ENCODE data around the gene SLC13A2.
"Not testable (repeated sequence)": the region's sequence is repeated elsewhere in the genome, so short reads cannot be mapped to it uniquely, and the experiment has no call there.

Gene SLC13A2

DNA sequence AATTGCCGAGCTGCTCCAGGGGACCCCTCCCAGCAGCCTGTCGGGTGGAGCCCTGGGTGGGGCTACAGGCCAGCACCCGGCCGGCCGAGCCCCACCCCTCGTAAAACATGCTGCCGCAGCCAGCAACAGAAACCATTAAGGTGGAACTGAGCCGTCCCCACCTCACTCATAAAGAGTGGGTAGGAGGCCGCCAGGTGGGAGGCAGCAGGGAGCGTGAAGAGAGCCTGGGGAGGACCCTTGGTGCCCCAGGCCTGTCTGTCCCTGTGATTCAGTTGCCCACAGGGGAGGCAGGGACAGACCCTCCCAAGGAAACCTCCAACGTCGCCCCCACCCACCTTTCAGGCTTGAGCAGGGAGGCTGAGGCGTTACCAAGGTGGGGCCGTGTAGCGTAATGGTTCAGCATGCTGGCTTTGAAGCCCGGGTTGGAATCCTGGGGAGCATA, 41.1 kb downstream of the SLC13A2 start:
- DNase-seq (ENCODE audit: low read depth): no peak

DNA sequence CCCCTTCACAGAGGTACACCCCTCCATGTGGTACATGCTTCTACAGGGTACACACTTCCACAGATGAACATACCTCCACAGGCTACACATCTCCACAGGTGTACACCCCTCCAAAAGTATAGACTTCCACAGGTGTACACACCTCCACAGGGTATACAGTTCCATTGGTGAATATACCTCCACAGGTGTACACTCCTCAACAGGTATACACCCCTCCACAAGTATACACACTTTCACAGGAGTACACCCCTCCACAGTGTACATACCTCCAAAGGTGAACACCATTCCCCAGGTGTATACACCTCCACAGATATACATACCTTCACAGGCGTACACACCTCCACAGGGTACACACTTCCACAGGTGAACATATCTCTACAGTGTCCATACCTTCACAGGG, 42.1 kb downstream of the SLC13A2 start:
- no peak for DNase-seq (ENCODE audit: low read depth)

DNA sequence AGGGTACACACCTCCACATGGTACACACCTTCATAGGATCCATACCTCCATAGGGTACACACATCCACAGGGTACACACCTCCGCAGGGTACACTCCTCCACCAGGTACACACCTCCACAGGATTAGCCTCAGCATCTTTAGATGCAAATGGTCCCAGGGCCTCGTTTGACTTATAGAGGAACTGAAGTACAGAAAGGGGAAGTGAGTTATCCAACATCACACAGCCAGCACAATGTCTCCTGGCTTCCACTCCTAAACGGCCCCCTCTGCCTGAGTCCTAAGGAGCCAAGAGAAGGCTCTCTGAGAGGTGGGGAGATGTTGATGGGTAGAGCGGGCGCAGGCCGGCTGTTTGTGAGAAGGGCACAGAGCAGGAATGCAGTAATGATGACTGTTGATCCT, 44.7 kb downstream of the SLC13A2 start:
- no peak for DNase-seq (ENCODE audit: low read depth)

DNA sequence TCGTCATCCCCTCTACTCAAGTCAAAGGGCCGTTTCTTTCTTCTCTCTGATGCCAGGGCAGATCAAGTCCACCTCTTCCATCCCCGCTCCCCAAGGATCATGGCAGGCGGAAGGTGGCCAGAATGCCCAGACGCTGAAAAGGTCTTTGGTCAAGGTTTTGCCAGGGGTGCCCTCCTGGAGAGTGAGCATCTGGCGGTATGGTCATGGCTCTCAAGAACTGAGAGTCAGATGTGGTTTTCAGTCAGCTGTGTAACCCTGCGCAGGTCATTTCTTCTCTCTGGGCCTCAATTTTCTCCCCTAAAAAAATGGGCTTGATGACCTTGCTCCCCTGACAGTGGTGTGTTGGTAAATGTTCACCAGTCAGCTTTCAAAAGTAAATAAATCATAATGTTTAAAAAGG, 45.1 kb downstream of the SLC13A2 start:
- DNase-seq (ENCODE audit: low read depth): no peak

- DNase-seq (ENCODE audit: low read depth): no peak
Measured at GRCh38 chr17:28519236-28519635, 45.8 kb downstream of the SLC13A2 start.

DNA sequence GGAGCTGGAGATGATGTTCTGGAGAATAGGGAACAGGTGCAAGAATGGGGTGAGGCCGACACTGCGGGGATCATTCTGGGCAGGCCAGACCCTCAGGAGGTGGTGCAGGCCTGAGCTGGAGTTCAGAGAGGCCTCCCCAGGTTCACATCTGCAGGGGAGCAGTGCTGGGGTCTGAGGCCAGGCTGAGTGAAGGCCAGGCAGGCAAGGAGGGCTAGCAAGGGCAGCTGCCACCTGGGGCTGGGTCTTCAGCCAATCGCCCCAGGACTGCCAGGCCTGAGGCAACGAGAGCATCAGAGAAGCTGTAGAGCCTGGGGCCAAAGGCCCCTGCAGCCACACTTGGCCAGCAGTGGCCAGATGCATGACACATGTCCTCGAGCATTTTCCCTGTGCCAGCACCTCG, 47.2 kb downstream of the SLC13A2 start:
- DNase-seq (ENCODE audit: low read depth): no peak

DNA sequence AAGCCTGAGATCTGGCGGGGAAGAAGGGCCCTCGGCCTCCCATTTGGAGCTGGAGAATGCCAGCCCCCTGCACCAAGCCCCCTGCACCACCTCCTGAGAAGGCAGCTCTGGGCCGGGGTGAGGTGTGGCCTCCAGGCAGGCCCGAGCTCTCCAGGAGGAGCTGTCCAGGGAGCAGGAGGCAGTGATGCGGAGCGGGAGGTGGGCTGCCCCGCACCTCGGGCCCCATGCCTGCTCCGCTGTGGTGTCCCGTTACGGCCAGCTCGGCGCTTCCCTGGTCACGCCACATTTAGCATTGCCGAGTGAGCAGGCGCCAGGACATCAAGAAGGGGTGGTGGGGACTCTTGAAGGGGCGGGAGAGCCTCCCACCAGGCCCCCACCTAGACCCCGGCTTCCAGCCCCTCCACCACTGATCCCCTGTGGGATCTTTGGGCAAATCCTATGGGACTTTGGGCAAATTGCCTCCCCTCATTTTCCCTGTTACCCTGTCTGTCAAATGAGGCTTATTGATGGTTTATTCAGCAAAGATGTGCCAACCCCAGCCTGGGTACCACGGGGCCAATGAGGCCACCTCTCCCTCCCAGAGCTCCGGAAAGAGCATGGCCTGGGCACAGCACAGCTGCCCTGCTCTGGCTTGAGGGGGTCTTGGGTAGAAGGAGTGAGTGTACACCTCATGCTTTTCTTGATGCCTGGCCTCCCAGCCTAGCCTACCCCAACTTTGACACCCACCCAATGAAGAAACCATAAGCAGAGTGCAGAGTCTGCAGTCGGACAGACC, 48.1 kb downstream of the SLC13A2 start:
- no peak for DNase-seq (ENCODE audit: low read depth)

DNA sequence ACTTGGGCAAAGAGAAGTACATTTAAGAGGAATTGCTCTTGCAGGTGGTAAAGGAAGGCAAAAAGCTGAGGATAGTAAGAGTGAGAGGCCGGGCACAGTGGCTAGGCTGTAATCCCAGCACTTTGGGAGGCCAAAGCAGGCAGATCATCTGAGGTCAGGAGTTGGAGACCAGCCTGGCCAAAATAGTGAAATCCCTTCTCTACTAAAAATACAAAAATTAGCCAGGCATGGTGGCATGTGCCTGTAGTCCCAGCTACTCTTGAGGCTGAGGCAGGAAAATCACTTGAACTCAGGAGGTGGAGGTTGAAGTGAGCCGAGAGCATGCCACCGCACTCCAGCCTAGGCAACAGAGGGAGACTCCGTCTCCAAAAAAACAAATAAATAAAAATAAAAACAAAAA, 48.8 kb downstream of the SLC13A2 start:
- not testable (repeated sequence) for DNase-seq (ENCODE audit: low read depth)

GRCh38 chr17:28523186-28523585, 49.7 kb downstream of the SLC13A2 start:
- DNase-seq (ENCODE audit: low read depth): no peak

DNA sequence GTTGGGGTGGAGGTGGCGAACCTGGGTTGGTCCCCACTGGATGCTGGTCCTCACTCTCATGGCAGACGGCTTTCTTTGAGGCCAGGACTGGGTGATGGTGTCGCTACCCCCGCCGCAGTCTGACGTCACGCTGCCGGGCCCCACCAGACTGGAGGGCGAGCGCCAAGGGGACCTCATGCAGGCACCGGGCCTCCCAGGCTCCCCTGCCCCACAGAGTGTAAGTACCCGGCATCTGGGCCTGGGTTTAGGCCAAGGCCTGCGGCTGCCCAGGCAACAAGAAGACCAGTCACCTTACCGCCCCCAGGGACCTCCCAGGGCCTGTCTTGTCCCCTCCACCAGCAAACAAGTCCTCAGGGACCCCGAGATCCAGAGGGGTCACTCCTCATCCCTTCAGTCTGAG, 50.4 kb downstream of the SLC13A2 start:
- no peak for DNase-seq (ENCODE audit: low read depth)

- no peak for DNase-seq (ENCODE audit: low read depth)
Measured at GRCh38 chr17:28524476-28525424, 51.3 kb downstream of the SLC13A2 start.

DNA sequence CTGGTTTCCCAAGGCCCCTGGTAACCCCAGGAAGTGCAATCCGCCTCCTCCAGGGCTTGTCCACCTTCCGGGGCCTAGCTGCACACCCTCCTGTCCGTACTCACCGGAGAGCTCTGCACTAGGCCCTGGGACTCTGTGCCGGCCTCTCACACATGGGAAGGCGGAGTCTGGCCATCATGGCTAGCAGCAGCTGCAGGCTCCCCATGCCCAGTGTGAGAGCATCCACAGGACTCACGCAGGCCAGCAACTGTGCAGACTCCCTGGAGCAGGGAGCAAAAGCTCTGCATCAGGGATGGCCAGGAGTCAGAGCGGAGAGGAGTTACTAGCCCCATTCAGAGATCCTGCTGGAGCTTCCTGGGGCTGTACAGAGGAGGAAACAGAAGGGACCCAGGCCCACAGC, 52.9 kb downstream of the SLC13A2 start:
- DNase-seq (ENCODE audit: low read depth): no peak

GRCh38 chr17:28527181-28527681, 53.8 kb downstream of the SLC13A2 start:
- DNase-seq (ENCODE audit: low read depth): no peak

GRCh38 chr17:28527859-28528258, 54.4 kb downstream of the SLC13A2 start:
- no peak for DNase-seq (ENCODE audit: low read depth)

DNA sequence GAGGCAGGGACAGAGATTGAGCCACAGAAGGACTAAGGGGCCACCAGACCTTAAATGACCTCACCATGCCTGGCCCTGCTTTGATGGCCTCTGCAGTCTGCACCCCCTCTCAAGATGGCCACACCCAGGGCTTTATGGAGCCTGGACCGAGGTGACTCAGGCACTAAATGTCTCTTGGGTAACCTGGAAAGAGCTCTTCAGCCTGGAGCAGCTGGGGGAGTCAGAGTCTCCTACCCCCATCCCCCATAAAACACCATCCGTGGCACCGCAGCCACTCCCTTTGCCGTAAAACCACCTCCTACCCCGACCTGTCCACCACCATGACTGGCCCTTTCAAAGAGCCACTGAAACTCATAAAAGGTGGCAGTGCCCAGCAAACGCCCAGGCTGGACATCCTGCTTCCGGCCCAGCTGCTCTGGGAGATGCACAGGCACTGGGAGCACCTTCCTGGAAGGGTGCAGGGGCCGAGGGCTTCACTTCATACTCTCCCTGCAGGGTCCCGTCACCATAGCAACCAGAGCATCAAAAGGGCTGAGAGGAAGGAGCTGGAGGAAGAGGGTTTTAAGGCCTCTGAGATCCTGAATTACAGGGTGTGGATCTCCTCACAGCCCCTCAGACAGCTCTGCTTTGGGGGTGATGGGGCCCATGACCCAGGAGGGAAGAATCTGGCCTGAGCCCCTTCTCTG, 55.0 kb downstream of the SLC13A2 start:
- DNase-seq (ENCODE audit: low read depth): no peak

GRCh38 chr17:28529013-28529400, 55.6 kb downstream of the SLC13A2 start:
- DNase-seq (ENCODE audit: low read depth): no peak

GRCh38 chr17:28530250-28530649, 56.8 kb downstream of the SLC13A2 start:
- no peak for DNase-seq (ENCODE audit: low read depth)

DNA sequence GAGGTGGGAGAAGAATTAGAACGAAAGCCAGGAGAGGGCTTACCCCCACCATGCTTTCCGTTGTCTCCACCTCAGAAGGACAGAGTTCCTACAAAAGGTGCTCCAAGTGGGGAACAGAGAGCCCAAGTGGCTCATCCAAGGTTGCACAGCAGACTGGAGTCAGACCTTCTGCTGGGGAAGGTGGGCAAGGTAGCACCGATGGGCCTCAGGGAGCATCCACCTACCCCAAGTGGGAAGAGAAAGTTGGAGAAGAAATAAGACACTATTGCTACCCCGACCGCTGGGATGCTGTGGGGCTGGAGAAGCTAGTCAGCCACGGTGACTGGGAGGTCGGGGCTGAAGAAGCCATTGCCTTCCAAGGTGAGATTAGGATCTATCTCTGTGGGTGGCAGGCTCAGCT, 57.5 kb downstream of the SLC13A2 start:
- DNase-seq (ENCODE audit: low read depth): no peak

GRCh38 chr17:28532050-28532960, 58.9 kb downstream of the SLC13A2 start:
- no peak for DNase-seq (ENCODE audit: low read depth)

DNA sequence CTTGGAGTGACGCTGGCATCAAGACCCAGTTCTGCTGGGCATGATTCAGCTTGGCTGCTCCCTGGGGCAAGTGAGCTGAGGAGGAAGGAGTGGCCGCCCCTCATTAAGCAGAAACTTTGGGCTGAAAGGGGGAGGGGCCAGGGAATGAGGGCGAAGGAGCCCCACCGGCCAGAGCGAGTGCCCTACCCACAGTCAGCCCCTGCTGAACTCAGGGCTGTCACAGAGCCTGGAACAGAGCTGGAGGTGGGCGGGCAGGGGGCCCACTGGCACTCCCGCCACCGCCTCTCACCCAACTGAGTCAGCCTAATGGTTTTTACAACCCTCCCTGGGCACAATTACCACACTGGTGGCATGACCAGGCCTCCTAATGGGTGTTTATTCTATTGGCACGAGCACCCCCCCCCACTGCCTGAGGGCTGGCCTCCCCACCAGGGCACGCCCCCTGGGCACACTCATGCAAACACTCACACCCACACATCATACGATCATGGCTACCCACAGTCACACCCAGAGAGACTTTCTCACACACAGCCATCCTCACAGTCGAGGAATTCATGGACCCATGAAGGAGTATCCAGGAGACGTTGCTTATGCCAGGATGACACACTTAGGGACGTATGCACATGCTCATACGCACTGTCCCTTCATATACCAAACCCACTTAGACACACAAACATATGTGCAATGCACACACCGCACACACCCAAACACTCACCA, 59.8 kb downstream of the SLC13A2 start:
- DNase-seq (ENCODE audit: low read depth): no peak

Data from stimulated activated CD8-positive, alpha-beta memory T cell treated with anti-CD3 and anti-CD28 coated beads, Interleukin-4, amount 100 ng/mL, for 24 hours (primary cell).